Urinary bladder (tissue), 4 donors: ENCODE results near the gene PTPN22. TPM values are rescaled to one million over a fixed set of nuclear protein-coding genes. Genes with fewer than 3 reads are reported as not detected.

Experiments used
- DNase-seq: peaks from one replicate; pipeline ENCODE4 v3.0.0-alpha.2; 2015; ENCODE audit errors: extremely low spot score
- H3K27ac ChIP-seq: one replicate; pipeline ENCODE4 v1.5.1; 2013; ENCODE audit warnings: low read depth, mild to moderate bottlenecking, moderate library complexity
- H3K36me3 ChIP-seq: one replicate; pipeline ENCODE4 v1.6.1; 2013; ENCODE audit warnings: mild to moderate bottlenecking, moderate library complexity; ENCODE audit not compliant: insufficient read depth
- H3K4me1 ChIP-seq: one replicate; pipeline ENCODE4 v1.6.1; 2013; ENCODE audit warnings: mild to moderate bottlenecking, moderate library complexity; ENCODE audit not compliant: insufficient read depth
- H3K4me3 ChIP-seq: one replicate; pipeline ENCODE4 v1.5.1; 2013; ENCODE audit warnings: low read depth, low read length
- WGBS: extraction: QIAGEN DNeasy Blood & Tissue Kit; methylation state at CpG from one replicate; pipeline ENCODE4 v1.1.7; 2013; 5-methylcytosine and 5-hydroxymethylcytosine counted together
- polyA plus RNA-seq: library from polyadenylated mRNA; stranded (reverse); fragments of 200-250 nt; gene quantifications from one replicate; pipeline ENCODE4 v1.2.3, GENCODE V29; 2013
- total RNA-seq: library from RNA; depleted of rRNA; stranded (reverse); fragments of >200 nt; gene quantifications from one replicate; pipeline ENCODE4 v1.2.3, GENCODE V29; 2014
- donor health status: healthy with polysubstance abuse.
- donor health status: healthy.

PTPN22 gene
- total and polyA plus RNA-seq, 2 donors, result 1.2 to 2.3 TPM

GRCh38 chr1:113768916-113769600, 102.5 kb downstream of the PTPN22 start:
- WGBS, result 84% methylated on average over 1 of the region's 1 CpG
- Histone ChIP-seq H3K4me3 (no peak overlapping the region), H3K36me3 (peaks cover 4% of the 10 kb centered on the region), H3K4me1 (no peaks in the 10 kb centered on the region), H3K27ac (no peak overlapping the region)
- DNase-seq, result no peak

GRCh38 chr1:113765306-113766230, 105.9 kb downstream of the PTPN22 start:
- Histone ChIP-seq H3K36me3 (peaks cover 3% of the 10 kb centered on the region), H3K4me1 (no peaks in the 10 kb centered on the region), H3K27ac (no peak overlapping the region), H3K4me3 (no peak overlapping the region)
- no peak for DNase-seq
- 87% methylated on average over 2 of the region's 2 CpGs for WGBS

Other genes starting within 250 kb of the PTPN22 start
- 27.2 TPM for gene PHTF1, start 112.2 kb downstream of the PTPN22 start, total RNA-seq
- 8.3 TPM for gene PHTF1, start 112.2 kb downstream of the PTPN22 start, polyA plus RNA-seq
- 34.2 TPM for gene RSBN1, start 59.2 kb downstream of the PTPN22 start, total RNA-seq
- 9.6 TPM for gene RSBN1, start 59.2 kb downstream of the PTPN22 start, polyA plus RNA-seq
- gene BCL2L15, start 15.9 kb upstream of the PTPN22 start, total RNA-seq, result 0.90 TPM
- gene BCL2L15, start 15.9 kb upstream of the PTPN22 start, polyA plus RNA-seq, result 0.25 TPM
- gene AP4B1, start 33.1 kb upstream of the PTPN22 start, total RNA-seq, result 35.3 TPM
- 9.2 TPM for gene AP4B1, start 33.1 kb upstream of the PTPN22 start, polyA plus RNA-seq
- 5.0 TPM for gene DCLRE1B, start 33.6 kb upstream of the PTPN22 start, total RNA-seq
- 5.1 TPM for gene DCLRE1B, start 33.6 kb upstream of the PTPN22 start, polyA plus RNA-seq
- 41.7 TPM for gene HIPK1, start 57.6 kb upstream of the PTPN22 start, total RNA-seq
- gene HIPK1, start 57.6 kb upstream of the PTPN22 start, polyA plus RNA-seq, result 23.5 TPM
- gene OLFML3, start 107.8 kb upstream of the PTPN22 start, total RNA-seq, result 206 TPM
- gene OLFML3, start 107.8 kb upstream of the PTPN22 start, polyA plus RNA-seq, result 144 TPM